SU-DHL-6 (cell line): Measurements from ENCODE around the gene SLC6A3.

ENCODE experiments used
- H2AFZ ChIP-seq: fragments of 200-600 bp; sonication (generic); 2 replicates; pipeline ENCODE4 v1.6.1; 2014; ENCODE audit warnings: low read depth, mild to moderate bottlenecking, moderate library complexity, mixed read lengths, antibody characterized with exemption, low read length; ENCODE audit not compliant: severe bottlenecking
- H3F3A ChIP-seq: fragments of 200-600 bp; shearing (Covaris generic); 2 replicates; pipeline ENCODE4 v1.6.0; 2016; ENCODE audit warnings: antibody characterized with exemption, mild to moderate bottlenecking; ENCODE audit not compliant: insufficient read depth
- H3K27ac ChIP-seq: fragments of 200-600 bp; sonication (generic); 2 replicates; pipeline ENCODE4 v1.5.1; 2016; ENCODE audit warnings: low read depth, mild to moderate bottlenecking, low read length, moderate library complexity, mixed read lengths
- H3K27me3 ChIP-seq: fragments of 200-600 bp; sonication (generic), shearing (Covaris generic); 2 replicates; pipeline ENCODE4 v1.6.0; 2014; ENCODE audit warnings: mild to moderate bottlenecking, low read length
- H3K36me3 ChIP-seq: fragments of 200-600 bp; sonication (generic); 2 replicates; pipeline ENCODE4 v1.6.1; 2014; ENCODE audit warnings: mild to moderate bottlenecking, low read length, mixed read lengths
- H3K4me2 ChIP-seq: fragments of 300-600, 200-600 bp; shearing (Covaris generic), sonication (generic); 2 replicates; pipeline ENCODE4 v1.6.0; 2014; ENCODE audit warnings: low read length, low read depth, mild to moderate bottlenecking; ENCODE audit not compliant: poor library complexity, severe bottlenecking
- H3K4me3 ChIP-seq: fragments of 200-600 bp; sonication (generic); 2 replicates; pipeline ENCODE4 v1.5.1; 2014; ENCODE audit warnings: antibody characterized with exemption, low read length, mild to moderate bottlenecking, mixed read lengths; ENCODE audit not compliant: insufficient read depth, poor library complexity, severe bottlenecking
- H3K79me2 ChIP-seq: fragments of 200-600 bp; sonication (generic); 2 replicates; pipeline ENCODE4 v1.6.1; 2014; ENCODE audit warnings: mild to moderate bottlenecking, low read length, moderate library complexity; ENCODE audit not compliant: insufficient read depth
- H3K9ac ChIP-seq: fragments of 200-600 bp; sonication (generic); 2 replicates; pipeline ENCODE4 v1.7.0; 2014; ENCODE audit warnings: mild to moderate bottlenecking, low read length
- H3K9me2 ChIP-seq: fragments of 200-600 bp; sonication (generic); replicated peaks from 2 replicates; pipeline ENCODE4 v1.6.1; 2014; ENCODE audit warnings: low read length; ENCODE audit not compliant: insufficient read depth
- H3K9me3 ChIP-seq: fragments of 200-600 bp; sonication (generic); 2 replicates; pipeline ENCODE4 v1.6.1; 2014; ENCODE audit warnings: low read length, mixed read lengths; ENCODE audit not compliant: insufficient read depth
- H4K20me1 ChIP-seq: fragments of 200-600 bp; sonication (generic); 2 replicates; pipeline ENCODE4 v1.6.1; 2014; ENCODE audit warnings: low read depth, mild to moderate bottlenecking, antibody characterized with exemption, low read length, moderate library complexity, mixed read lengths
- CTCF ChIP-seq: fragments of 200-600 bp; sonication (generic); IDR thresholded peaks from one replicate; pipeline ENCODE4 v1.5.1; 2017; ENCODE audit warnings: antibody characterized with exemption, mild to moderate bottlenecking, low read length, moderate library complexity; ENCODE audit not compliant: insufficient read depth, poor library complexity, severe bottlenecking
- EZH2phosphoT487 ChIP-seq: fragments of 200-600 bp; sonication (generic), shearing (Covaris generic); conservative IDR thresholded peaks from 2 replicates; pipeline ENCODE4 v1.6.1; 2018; ENCODE audit warnings: mild to moderate bottlenecking, antibody characterized with exemption, low read length, moderate library complexity, mixed read lengths

Gene SLC6A3

GRCh38 chr5:1447671-1448361, 2.6 kb upstream of the SLC6A3 start:
- no peaks in the 10 kb centered on the region for H3K27me3 ChIP-seq
- no peak overlapping the region for H2AFZ ChIP-seq

GRCh38 chr5:1446602-1447343, 1.5 kb upstream of the SLC6A3 start:
- no peaks in the 10 kb centered on the region for H3K79me2 ChIP-seq
- H3F3A ChIP-seq = no peaks in the 10 kb centered on the region
- no peaks in the 10 kb centered on the region for H3K27me3 ChIP-seq
- H3K9me2 ChIP-seq = no peaks in the 10 kb centered on the region
- H3K36me3 ChIP-seq = no peaks in the 10 kb centered on the region
- H3K9me3 ChIP-seq = no peaks in the 10 kb centered on the region
- no peak overlapping the region for H3K4me2 ChIP-seq
- H2AFZ ChIP-seq = no peak overlapping the region
- H3K27ac ChIP-seq = no peak overlapping the region
- H3K9ac ChIP-seq = no peak overlapping the region
- H4K20me1 ChIP-seq = no peaks in the 10 kb centered on the region
- no peak overlapping the region for H3K4me3 ChIP-seq
- TF ChIP-seq EZH2phosphoT487 = no peak
- TF ChIP-seq CTCF = no peak

More at GRCh38 chr5:1447671-1448361, 2.6 kb upstream of the SLC6A3 start:
- H3K4me2 ChIP-seq = no peak overlapping the region
- H3F3A ChIP-seq = no peaks in the 10 kb centered on the region
- TF ChIP-seq CTCF (no peak), EZH2phosphoT487 (no peak)
- H3K4me3 ChIP-seq = no peak overlapping the region
- no peaks in the 10 kb centered on the region for H3K79me2 ChIP-seq
- no peaks in the 10 kb centered on the region for H3K36me3 ChIP-seq
- no peaks in the 10 kb centered on the region for H3K9me3 ChIP-seq
- no peaks in the 10 kb centered on the region for H4K20me1 ChIP-seq
- H3K9ac ChIP-seq = no peak overlapping the region
- no peak overlapping the region for H3K27ac ChIP-seq
- H3K9me2 ChIP-seq = no peaks in the 10 kb centered on the region

GRCh38 chr5:1445689-1446601, 705 bp upstream of the SLC6A3 start:
- Histone ChIP-seq H4K20me1 (no peaks in the 10 kb centered on the region), H3K27me3 (no peaks in the 10 kb centered on the region), H3F3A (no peaks in the 10 kb centered on the region), H3K9ac (no peak overlapping the region), H3K27ac (no peak overlapping the region), H3K9me2 (no peaks in the 10 kb centered on the region), H2AFZ (no peak overlapping the region), H3K4me3 (no peak overlapping the region), H3K79me2 (no peaks in the 10 kb centered on the region), H3K9me3 (no peaks in the 10 kb centered on the region), H3K4me2 (no peak overlapping the region), H3K36me3 (no peaks in the 10 kb centered on the region)
- no peak for TF ChIP-seq EZH2phosphoT487
- TF ChIP-seq CTCF = no peak
